HG03097 (cell line): ENCODE data around the gene UGT1A9.

ENCODE experiments used
- ATAC-seq: cut with Tn5 transposase; IDR thresholded peaks from one replicate; pipeline ENCODE4 v1.9.1; 2021; ENCODE audit not compliant: unreplicated experiment, low FRiP score

UGT1A9 gene

GRCh38 chr2:233792720-233793119 is 121.0 kb downstream of the UGT1A9 start:
- ATAC-seq = no peak

GRCh38 chr2:233793465-233794127 is 121.9 kb downstream of the UGT1A9 start:
- no peak for ATAC-seq

GRCh38 chr2:233794128-233794658 is 122.5 kb downstream of the UGT1A9 start:
- no peak for ATAC-seq

GRCh38 chr2:233795735-233796171 is 124.1 kb downstream of the UGT1A9 start:
- ATAC-seq = no peak

GRCh38 chr2:233796254-233796653 is 124.6 kb downstream of the UGT1A9 start:
- no peak for ATAC-seq

GRCh38 chr2:233798335-233799086 is 126.8 kb downstream of the UGT1A9 start:
- no peak for ATAC-seq

- ATAC-seq = no peak
These were observed 127.5 kb downstream of the UGT1A9 start for GRCh38 chr2:233799087-233799665.

GRCh38 chr2:233799716-233800115 is 128.0 kb downstream of the UGT1A9 start:
- no peak for ATAC-seq

- no peak for ATAC-seq
These were observed 128.5 kb downstream of the UGT1A9 start for GRCh38 chr2:233800208-233800607.

GRCh38 chr2:233801357-233802131 is 129.8 kb downstream of the UGT1A9 start:
- ATAC-seq = no peak

- no peak for ATAC-seq
These were observed 130.6 kb downstream of the UGT1A9 start for GRCh38 chr2:233802132-233802815.

- no peak for ATAC-seq
These were observed 131.7 kb downstream of the UGT1A9 start for GRCh38 chr2:233803292-233803911.

GRCh38 chr2:233803994-233804393 is 132.3 kb downstream of the UGT1A9 start:
- ATAC-seq = no peak

- no peak for ATAC-seq
These were observed 135.6 kb downstream of the UGT1A9 start for GRCh38 chr2:233807215-233807865.

GRCh38 chr2:233807966-233808935 is 136.6 kb downstream of the UGT1A9 start:
- no peak for ATAC-seq

GRCh38 chr2:233810385-233810784 is 138.7 kb downstream of the UGT1A9 start:
- ATAC-seq = no peak

- ATAC-seq = no peak
These were observed 139.4 kb downstream of the UGT1A9 start for GRCh38 chr2:233811087-233811486.

GRCh38 chr2:233811732-233812131 is 140.0 kb downstream of the UGT1A9 start:
- ATAC-seq = no peak
